IgD-negative memory B cell (primary cell): ENCODE data around the gene MPV17L2. TPM values are rescaled to one million over a fixed set of nuclear protein-coding genes. Genes with fewer than 3 reads are reported as not detected.

Source experiments
- H3K27ac Mint-ChIP-seq, 3 donors: one replicate each; pipeline ENCODE4 v1.8.0; 2020 to 2022; ENCODE audit warnings: mild to moderate bottlenecking in 3 of 3, mixed read lengths in 3 of 3, moderate library complexity in 1 of 3
- H3K27me3 Mint-ChIP-seq: one replicate; pipeline ENCODE4 v1.8.0; 2021; ENCODE audit warnings: mixed read lengths
- H3K36me3 Mint-ChIP-seq: one replicate; pipeline ENCODE4 v1.8.0; 2020; ENCODE audit warnings: mild to moderate bottlenecking, mixed read lengths
- H3K4me1 Mint-ChIP-seq, 3 donors: one replicate each; pipeline ENCODE4 v1.8.0; 2020 to 2022; ENCODE audit warnings: mixed read lengths in 3 of 3, mild to moderate bottlenecking in 1 of 3
- H3K4me3 Mint-ChIP-seq, 4 donors: one replicate each; pipeline ENCODE4 v1.8.0; 2020 to 2022; ENCODE audit warnings: mild to moderate bottlenecking in 4 of 4, mixed read lengths in 4 of 4, moderate library complexity in 3 of 4
- H3K9me3 Mint-ChIP-seq, 3 donors: one replicate each; pipeline ENCODE4 v1.8.0; 2020 to 2021; ENCODE audit warnings: mixed read lengths in 3 of 3, mild to moderate bottlenecking in 1 of 3
- polyA plus RNA-seq: library from polyadenylated mRNA; unstranded; fragments of 300-500 nt; fragmentation: Illumina TruSeq; gene quantifications from one replicate; pipeline ENCODE4 v1.2.3, GENCODE V29; 2021

MPV17L2 gene
- polyA plus RNA-seq, 1 donor from 2014 or later: 16.6 TPM

- Mint-ChIP-seq H3K9me3 (no peaks in the 10 kb centered on the region), H3K4me1 (peaks cover 0 to 4% (median 0%) of the 10 kb centered on the region in 3 donors), H3K27me3 (peaks cover 32% of the 10 kb centered on the region), H3K4me3 (no peak overlapping the region), H3K27ac (no peak overlapping the region), H3K36me3 (no peaks in the 10 kb centered on the region)
Measured at GRCh38 chr19:18239303-18239702, 46.3 kb downstream of the MPV17L2 start.

GRCh38 chr19:18245297-18245696, 52.3 kb downstream of the MPV17L2 start:
- Mint-ChIP-seq H3K36me3 (peaks cover 2% of the 10 kb centered on the region), H3K27me3 (peaks cover 10% of the 10 kb centered on the region), H3K4me3 (no peak overlapping the region)

More at GRCh38 chr19:18245297-18245696, 52.3 kb downstream of the MPV17L2 start:
- Mint-ChIP-seq H3K9me3 (no peaks in the 10 kb centered on the region), H3K27ac (no peak overlapping the region), H3K4me1 (peaks cover 0 to 1% (median 0%) of the 10 kb centered on the region in 3 donors)

Other genes with a start within 250 kb of the MPV17L2 start
- gene KCNN1, start 226.1 kb upstream of the MPV17L2 start, polyA plus RNA-seq: not detected
- gene ARRDC2, start 185.0 kb upstream of the MPV17L2 start, polyA plus RNA-seq: 42.4 TPM
- 9.8 TPM for gene IL12RB1, start 106.3 kb upstream of the MPV17L2 start, polyA plus RNA-seq
- gene MAST3, start 95.4 kb upstream of the MPV17L2 start, polyA plus RNA-seq: 20.3 TPM
- 2.1 TPM for gene PIK3R2, start 40.1 kb upstream of the MPV17L2 start, polyA plus RNA-seq
- 473 TPM for gene IFI30, start 19.4 kb upstream of the MPV17L2 start, polyA plus RNA-seq
- 1.5 TPM for gene RAB3A, start 10.8 kb downstream of the MPV17L2 start, polyA plus RNA-seq
- not detected for gene PDE4C, start 33.2 kb downstream of the MPV17L2 start, polyA plus RNA-seq
- gene IQCN, start 81.2 kb downstream of the MPV17L2 start, polyA plus RNA-seq: 1.4 TPM
- gene JUND, start 88.4 kb downstream of the MPV17L2 start, polyA plus RNA-seq: 164 TPM
- 137 TPM for gene LSM4, start 129.9 kb downstream of the MPV17L2 start, polyA plus RNA-seq
- gene PGPEP1, start 147.4 kb downstream of the MPV17L2 start, polyA plus RNA-seq: 8.4 TPM
- not detected for gene GDF15, start 192.9 kb downstream of the MPV17L2 start, polyA plus RNA-seq
- 14.9 TPM for gene LRRC25, start 204.4 kb downstream of the MPV17L2 start, polyA plus RNA-seq
- gene SSBP4, start 226.2 kb downstream of the MPV17L2 start, polyA plus RNA-seq: 97.4 TPM
- gene ISYNA1, start 244.9 kb downstream of the MPV17L2 start, polyA plus RNA-seq: 17.2 TPM